HG03066 (cell line): ENCODE data around the gene MCC.

Experiments used
- ATAC-seq: cut with Tn5 transposase; IDR thresholded peaks from one replicate; pipeline ENCODE4 v1.9.1; 2021; ENCODE audit warnings: low read depth; ENCODE audit not compliant: unreplicated experiment

Gene MCC

DNA sequence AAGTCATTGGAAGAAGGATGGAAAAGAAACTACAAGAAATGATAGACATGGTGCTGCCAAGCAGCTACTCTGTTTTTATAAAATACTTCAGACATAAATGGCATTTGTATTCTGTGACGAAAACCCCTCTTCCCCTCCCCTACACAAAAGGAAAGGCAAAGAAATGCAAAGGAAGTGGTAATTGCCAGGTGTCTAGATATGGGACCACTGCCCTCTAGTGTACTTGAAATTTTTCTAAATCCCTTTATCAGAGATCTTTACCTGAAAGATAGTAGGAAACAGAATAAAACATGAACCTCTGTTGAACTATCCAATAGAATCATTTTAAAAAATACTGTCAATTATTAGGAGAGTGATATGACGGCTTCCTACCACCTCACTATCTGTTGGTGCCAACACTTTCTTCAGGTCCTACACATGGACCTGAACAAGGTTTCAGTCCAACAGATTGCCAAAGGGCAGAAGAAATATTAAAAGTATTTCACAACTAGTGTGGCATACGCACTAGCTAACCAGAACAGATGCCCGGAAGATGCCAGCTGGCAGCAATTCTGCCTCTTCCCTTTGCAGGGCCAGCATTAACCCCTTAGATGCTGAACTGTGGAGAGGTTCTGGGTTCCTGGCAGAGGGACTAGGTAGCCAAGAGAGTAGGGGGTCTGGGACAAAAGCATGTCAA is 157.6 kb downstream of the MCC start:
- no peak for ATAC-seq

DNA sequence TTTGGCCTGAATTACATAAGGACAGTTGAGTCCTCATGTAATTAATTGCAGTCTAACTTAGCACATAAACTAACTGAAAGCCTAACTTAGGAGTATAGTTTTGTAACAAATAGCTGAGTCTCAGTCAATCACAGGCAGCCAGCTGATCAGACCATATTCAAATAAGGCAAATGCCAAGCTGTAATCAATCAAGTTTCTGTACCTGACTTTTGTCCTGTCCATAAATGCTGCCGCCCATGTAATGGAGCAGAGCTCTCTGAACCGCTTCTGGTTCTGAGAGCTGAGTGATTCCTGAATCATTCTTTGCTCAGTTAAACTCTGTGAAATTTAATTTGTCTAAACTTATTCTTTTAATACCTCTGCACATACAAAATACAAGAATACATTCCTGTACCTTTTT is 158.3 kb downstream of the MCC start:
- no peak for ATAC-seq

DNA sequence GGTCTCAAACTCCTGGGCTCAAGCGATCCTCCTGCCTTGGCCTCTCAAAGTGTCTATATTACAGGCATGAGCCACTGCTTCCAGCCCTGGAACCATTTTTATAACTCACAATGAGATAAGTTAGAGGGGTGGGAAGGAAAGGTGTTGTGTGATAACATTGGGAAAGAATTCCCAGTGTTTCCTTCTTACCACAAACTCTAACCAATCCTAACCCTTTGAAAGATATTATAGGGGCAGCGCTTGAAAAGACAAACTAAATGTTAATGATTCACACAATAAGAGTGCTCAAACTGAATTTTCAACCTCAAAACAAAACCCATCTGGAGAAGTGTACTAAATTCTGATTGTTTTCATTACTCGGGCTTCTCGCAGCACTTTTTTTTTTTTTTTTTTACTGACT is 163.2 kb downstream of the MCC start:
- no peak for ATAC-seq

DNA sequence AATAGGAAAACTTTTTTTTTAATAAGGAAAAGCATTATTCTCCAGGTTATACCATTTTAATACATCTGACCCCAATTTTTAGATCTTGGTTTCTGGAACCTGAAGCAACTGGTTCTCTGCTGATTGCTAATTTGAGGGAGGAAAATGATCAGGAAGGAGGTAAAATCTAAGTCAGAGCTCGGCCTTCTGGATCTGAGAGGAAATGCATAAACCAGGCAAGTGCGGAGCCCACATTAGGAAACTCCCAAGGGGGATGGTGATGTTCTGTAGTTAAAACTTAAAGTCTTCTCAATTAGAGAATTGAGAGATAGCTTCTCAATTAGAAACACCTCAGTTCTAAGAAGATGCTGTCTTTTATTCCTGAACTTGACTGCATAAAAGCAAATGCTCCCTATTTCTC is 167.0 kb downstream of the MCC start:
- ATAC-seq, result no peak

DNA sequence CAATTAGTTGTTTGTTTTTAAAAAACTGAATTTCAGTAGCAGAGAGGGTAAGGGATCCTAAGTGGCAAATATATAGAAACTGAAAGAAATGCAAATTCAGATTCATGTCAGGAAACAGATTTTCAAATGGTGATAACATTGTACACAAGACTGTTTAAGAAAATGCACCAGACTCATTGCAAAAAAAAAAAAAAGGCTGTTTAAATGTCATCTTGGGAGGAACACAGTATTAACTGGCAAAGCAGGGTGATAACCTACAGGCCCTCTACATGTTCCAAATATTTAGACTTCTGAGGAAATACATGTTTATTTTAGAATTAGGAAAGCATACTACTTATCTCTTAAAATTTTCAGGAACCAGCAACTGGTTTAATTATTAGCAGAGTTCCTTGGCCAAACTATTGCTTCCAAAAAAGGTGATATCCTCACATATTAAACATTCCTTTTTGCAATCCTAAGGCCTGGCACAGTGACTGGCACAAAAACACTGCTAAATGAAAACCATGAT is 167.9 kb downstream of the MCC start:
- no peak for ATAC-seq

DNA sequence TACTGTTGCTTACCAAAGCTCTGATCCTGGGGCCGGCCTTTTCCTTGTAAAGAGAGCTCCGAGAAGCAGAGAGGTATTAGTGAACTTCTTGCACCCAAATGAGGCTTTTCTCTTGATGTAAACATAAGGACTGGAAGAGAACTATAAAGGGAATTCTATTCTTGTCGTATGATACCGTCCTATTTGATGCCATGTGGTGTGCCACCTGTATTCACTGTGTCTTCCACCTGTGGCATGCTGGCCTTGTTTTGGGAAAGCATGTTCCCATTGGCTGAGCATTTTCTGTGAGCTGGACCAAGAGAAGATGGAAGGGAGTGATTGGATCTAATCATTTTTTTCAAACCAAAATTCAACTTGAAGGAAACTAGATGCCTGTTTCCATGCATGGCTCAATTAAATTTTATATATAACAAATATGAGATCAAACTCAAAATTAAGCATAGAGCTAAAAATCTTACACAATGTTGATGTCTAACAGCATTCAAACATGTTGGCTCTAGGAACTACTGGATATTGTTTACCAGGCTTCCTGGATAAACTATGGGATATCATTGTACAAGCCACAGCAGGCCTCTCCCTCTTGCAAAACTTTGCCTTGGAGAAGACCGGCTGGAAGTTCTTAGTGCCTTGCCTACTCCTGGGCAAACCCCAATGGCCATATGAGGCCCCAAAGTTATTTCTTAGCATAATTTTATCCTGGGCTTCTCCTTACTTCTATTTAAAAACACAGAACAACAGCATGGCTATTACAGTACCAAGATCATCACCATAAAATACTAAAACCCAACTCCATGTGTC is 168.8 kb downstream of the MCC start:
- ATAC-seq, result no peak

DNA sequence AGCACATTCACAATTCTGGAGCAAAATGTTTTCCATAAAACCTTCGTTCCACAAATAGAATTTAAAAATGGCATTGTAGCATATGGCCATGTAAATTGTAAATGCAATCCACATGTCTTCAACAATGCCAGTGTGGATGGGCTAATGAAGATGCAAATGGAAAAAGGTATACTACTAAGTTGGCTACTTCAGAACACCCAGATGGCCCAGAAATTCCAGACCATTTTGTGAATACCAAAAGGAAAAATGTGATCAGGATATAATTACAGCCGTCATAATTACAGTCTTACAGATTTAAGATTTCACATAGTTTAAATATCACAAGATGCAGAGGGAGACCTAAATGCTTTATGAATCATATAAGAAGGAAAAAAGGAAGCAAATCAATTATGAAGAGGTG is 170.6 kb downstream of the MCC start:
- no peak for ATAC-seq

DNA sequence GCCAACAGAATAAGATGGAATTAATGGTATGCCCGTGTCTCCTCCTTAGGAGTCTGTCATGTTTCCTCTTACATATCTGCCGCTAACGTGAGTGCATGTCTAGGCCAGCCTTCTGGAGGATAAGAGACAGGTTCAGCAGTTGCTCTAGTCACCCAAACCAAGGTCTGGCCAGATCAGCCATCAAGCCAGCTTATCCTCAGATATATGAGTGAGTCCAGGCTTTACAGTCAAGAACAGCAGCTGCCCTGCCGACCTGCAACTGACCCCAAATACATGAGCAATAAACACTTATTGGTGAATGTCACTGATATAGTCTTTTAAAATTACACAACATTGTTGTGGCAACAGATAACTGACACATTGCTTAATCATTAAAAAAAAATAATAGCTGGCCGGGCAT is 177.0 kb downstream of the MCC start:
- no peak for ATAC-seq

DNA sequence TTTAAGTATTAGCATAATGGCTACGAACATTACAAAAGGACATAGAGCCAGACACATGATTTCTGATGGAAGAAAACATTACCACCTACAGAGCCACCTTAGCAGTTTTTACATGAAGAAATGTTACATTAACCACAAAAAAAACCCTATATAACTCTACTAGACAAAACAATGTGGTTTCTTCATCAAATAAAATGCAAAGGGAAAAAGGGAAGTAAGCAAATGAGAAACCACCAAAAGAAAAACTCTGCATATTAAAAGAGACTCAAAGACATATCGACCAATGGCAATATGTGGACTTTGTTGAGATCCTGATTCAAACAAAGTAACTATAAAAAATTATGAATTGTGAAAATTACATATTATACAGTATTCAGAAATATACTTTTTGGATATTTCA is 186.1 kb downstream of the MCC start:
- ATAC-seq, result no peak

DNA sequence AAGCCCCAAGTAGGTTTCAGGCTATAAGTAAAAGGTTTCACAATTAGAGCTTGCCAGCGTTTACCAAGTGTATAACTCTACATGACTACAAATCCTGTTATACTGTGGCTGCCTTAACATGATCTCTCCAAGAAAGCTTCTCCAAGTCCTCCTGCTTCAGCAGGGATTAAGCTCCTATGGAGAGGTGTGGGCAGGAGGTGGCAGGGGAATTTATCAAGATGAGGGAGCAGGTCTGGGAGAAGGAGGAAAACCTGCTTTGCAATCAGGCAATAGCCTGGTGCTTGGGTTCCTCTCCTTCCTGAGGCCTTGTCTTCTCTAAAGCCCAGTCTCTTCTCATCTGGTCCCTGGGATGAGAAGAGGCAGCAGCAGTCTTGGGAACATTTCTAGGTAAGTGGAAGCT is 188.7 kb downstream of the MCC start:
- no peak for ATAC-seq

DNA sequence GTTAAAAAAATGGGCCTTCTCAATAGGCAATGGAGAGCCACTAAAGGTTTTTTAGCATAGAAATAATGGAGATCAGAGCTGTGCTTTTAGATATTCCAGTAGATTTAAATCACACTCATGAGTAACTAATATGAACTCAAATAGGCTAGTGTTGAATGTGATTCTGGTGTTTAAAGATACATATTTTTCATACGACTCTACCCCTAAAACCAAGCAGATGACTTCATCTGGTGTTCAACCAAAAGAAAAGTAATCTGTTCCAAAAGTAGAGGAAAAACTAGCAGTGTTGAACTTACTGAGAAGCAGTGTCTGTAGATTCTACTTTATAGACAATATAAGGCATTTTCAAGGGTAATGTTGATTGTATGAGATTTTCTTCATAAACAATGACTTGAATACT is 191.6 kb downstream of the MCC start:
- ATAC-seq, result no peak

DNA sequence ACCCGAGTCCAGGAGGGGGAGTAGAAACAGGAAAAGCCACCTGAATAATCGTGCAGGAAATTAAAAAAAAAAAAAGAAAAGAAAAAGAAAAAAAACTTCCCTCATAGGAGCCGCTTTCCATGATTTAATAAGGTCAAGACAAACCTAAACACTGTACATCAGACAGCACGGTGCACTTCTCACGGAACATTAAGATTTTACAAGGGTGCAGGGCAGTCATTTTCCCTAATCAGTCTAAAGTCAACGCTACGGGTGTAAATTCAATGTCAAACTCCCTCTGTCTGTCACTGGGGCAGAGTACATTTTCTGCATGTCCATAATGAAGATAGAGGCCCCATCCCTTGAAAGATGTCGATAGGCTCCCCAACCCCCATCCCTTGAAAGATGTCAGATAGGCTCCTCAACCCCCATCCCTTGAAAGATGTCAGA is 193.1 kb downstream of the MCC start:
- no peak for ATAC-seq

DNA sequence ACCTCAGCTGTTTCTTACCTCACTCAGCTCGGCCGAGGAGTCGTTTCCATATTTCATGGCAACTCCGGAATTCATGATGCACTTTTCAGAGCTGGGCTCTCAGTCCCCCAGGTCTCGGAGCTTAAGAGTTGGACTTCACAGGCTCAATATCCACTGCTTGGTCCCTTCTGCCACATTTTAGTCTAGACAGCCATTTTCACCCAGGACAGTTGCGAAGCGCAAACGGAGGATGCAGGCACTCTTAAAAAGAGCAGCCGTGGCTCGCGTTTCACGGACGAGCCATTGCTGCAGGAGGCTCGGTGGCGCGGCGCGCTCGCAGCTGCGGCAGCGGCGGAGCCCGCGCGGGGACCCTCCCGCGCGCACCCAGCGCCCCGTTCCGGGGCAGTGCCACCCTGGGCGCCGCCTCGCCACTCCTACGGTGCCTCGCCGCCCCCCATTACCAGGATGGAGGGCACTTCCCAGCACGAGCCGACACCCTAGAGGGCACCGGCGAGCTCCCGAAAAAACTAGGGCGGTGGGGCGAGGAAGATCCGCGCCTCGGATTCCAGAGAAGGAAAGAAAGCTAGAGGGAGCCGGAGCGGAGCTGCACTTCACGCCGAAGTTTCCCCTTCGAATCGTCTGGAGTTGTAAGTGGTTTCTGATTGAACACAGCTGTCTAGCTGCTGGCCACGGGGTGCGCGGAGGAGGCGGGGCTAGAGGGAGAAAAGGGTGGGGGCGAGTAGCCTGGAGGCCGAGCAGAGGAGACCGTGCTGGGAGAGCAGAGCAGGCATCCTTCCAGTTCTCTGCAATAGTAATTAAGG is 193.7 kb downstream of the MCC start:
- ATAC-seq, result peak; percentile 85

DNA sequence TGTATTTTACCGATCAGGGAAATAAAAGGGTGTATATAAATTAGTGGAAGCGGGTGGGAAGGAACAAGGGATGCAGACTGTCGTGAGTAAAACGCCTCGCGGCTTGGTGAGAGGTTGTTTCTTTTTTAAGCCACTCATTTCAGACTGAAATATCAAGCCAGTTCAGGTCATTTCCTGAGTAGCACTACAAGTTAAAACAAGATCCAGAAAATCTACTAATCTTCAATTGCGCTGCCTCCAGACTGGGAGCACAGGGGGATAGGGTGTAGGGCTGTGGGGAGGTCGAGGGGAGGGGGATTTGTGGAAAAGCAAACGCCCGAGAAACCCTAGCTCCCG is 194.3 kb downstream of the MCC start:
- peak; percentile 13 for ATAC-seq

DNA sequence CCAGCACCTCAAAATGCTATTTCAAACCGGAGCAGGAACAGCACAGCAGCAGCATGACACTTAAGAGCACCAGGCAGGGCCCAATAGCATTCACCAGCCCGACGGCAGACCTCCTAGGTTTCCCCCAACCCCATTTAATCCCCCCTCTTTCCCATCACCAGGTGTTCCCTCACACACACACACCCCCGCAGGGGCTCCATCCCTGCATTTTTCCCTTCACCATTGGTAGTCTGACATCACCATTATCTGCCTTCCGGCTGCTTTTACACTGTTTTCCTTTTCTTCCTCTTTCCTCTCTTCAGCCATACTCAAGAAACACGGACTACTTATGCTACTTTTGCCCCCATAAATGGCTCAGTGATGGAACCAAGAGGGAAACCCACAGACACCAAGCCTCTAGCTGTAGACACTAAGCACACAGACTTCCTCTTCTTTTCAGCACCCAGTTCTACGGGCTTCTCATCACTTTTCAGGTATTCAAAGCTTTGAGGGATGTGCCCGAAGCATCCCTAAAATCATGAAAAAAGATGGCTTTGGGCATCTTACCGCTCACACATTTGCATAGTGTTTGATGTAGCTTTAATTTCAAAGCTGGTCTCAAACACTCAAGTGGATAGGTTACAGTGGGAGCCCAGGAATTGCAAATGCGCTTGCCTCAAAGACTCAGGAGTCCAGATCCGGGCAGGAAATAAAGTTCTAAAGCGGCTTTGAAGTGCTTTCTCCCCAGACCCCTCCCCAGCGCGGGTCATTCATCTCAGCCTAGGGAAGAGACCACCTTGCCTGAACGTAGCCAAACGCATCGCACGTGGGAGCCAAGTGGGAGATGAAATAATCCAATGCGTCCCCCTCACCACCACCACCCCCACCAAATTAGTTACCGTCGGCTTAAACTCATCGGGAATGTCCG is 194.9 kb downstream of the MCC start:
- ATAC-seq, result no peak

DNA sequence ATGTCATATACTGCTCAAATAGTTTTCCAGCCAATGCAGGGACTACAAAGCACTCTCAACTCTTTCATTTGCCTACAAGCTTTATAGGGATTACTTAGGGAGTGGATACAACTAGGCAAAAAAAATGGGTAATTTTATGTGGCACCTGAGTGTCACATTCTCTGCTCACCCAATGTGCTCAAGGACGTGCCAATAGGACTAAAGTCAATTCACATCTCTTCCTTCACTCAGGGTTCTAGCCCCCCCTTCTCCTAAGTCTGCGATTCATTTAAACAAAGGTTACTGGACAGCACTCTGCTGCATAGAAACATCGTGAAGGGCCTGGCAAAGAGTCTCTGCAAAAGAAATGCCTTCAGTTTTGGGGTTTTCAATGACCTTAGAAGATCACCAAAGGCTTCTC is 195.8 kb downstream of the MCC start:
- no peak for ATAC-seq

DNA sequence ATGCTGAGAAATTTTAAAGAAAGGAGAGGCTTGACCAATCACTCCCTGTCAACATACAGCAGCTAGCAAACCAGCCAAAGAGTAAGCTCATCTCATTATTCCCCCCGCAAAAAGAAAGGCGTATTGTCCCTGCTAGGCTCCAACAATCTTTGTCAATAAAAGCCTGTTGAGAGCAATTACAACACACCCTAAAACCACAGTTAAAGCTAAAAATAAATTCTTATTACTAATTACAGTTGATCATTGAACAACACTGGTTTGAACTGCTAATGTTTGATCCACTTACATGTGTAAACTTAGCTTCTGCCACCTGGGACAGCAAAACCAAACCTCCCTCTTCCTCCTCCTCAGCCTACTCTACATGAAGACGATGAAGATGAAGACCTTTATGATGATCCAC is 204.7 kb downstream of the MCC start:
- no peak for ATAC-seq

DNA sequence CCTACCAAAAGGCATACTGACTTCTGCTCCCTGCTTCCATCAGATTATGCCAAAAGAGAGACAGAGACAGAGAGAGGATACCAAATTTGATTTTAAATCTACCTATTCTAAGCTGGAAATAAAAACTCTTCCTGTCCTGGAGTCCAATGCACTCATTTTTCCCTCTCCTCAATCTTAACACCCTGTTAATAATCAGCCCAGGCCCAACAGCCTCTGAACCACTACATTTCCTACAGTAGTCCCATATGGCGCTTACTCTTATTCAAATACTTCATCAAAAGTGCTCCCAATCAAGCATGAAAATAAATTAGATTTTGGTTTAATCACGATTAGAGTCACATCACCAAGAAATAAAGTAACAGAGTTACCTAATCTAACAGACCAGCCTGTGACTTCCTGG is 205.8 kb downstream of the MCC start:
- ATAC-seq, result no peak

DNA sequence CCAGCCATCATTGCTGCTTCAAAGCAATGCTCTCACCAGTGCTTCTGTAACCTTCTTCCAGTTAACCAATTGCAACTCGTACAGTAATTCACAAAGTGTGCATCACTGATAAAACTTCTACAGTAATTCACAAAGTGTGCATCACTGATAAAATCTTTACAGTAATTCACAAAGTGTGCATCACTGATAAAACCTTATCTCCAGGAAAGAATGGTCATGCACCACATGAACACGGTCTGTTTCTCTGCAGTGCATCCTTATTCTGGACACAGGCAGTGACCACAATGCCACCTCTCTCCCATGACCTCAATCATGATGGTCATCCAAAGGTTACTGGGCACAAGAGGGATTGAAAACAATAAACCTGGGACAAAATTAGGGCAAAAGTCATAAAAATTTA is 207.1 kb downstream of the MCC start:
- no peak for ATAC-seq

DNA sequence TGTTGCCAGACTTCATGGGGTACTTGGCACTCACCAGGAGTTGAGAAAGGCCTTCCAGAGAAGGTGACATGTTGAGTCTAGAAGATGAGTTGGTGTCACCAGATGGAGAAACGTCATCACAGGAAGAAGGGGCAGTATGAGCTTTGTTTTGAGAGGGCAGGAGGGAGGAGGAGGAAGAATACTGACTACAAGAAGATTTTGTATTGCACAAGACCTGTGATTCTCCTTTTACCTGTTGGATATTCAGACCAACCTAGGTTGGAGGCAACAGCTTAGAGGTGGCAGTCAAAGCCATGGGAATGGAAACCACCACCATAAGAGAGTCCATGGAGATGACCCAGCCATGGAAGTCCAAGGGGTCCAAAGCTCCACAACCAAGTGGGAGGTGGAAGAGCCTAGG is 207.7 kb downstream of the MCC start:
- ATAC-seq, result no peak
